Activated CD4-positive, CD25-positive, alpha-beta regulatory T cell (primary cell): Measurements from ENCODE around the gene AVPR1A.
"Not testable (repeated sequence)": the region's sequence is repeated elsewhere in the genome, so short reads cannot be mapped to it uniquely, and the experiment has no call there.

Experiments used
- DNase-seq, 4 experiments: peaks; one replicate each; lab custom pipeline; 2025; lab: John Stamatoyannopoulos, UW

AVPR1A gene

GRCh38 chr12:63150713-63151622, at the start of gene AVPR1A:
Gene AVPR1A, minus strand, starts transcription at chr12:63151201. Its CDS starts 365 bp downstream, at chr12:63150836.
- no peak for DNase-seq

- no peak for DNase-seq
Measured at GRCh38 chr12:63196168-63196567, 45.2 kb upstream of the AVPR1A start.

- no peak for DNase-seq
Measured at GRCh38 chr12:63179224-63179623, 28.2 kb upstream of the AVPR1A start.

- DNase-seq: no peak
Measured at GRCh38 chr12:63170321-63170720, 19.3 kb upstream of the AVPR1A start.

GRCh38 chr12:63167741-63168140, 16.7 kb upstream of the AVPR1A start:
- not testable (repeated sequence) for DNase-seq

GRCh38 chr12:63164911-63165310, 13.9 kb upstream of the AVPR1A start:
- no peak for DNase-seq

- no peak for DNase-seq
Measured at GRCh38 chr12:63163541-63163940, 12.5 kb upstream of the AVPR1A start.

GRCh38 chr12:63155375-63155774, 4.4 kb upstream of the AVPR1A start:
- no peak for DNase-seq

- no peak for DNase-seq
Measured at GRCh38 chr12:63154560-63154959, 3.6 kb upstream of the AVPR1A start.

- no peak for DNase-seq
Measured at GRCh38 chr12:63152321-63152700, 1.3 kb upstream of the AVPR1A start.

- no peak for DNase-seq
Measured at GRCh38 chr12:63151623-63152320, 771 bp upstream of the AVPR1A start.

- peak in 1 of 4 experiments; percentile 1 for DNase-seq
Measured at GRCh38 chr12:63149909-63150712, 890 bp downstream of the AVPR1A start.

- no peak for DNase-seq
Measured at GRCh38 chr12:63144556-63144955, 6.4 kb downstream of the AVPR1A start.

GRCh38 chr12:63138488-63138887, 12.5 kb downstream of the AVPR1A start:
- no peak for DNase-seq

- no peak for DNase-seq
Measured at GRCh38 chr12:63133981-63134380, 17.0 kb downstream of the AVPR1A start.

- DNase-seq: no peak
Measured at GRCh38 chr12:63132201-63132600, 18.8 kb downstream of the AVPR1A start.

- DNase-seq: no peak
Measured at GRCh38 chr12:63129927-63130326, 21.1 kb downstream of the AVPR1A start.

GRCh38 chr12:63124778-63125177, 26.2 kb downstream of the AVPR1A start:
- no peak for DNase-seq

- no peak for DNase-seq
Measured at GRCh38 chr12:63103494-63104131, 47.4 kb downstream of the AVPR1A start.

- no peak for DNase-seq
Measured at GRCh38 chr12:63101920-63102319, 49.1 kb downstream of the AVPR1A start.

GRCh38 chr12:63098851-63099250, 52.1 kb downstream of the AVPR1A start:
- DNase-seq: no peak
